Breast epithelium (tissue), 3 donors: ENCODE measurements around the gene MIER2.

Experiments used
- POLR2A ChIP-seq: fragments of 450-650 bp; IDR thresholded peaks from one replicate; pipeline ENCODE4 v1.6.1; 2016; ENCODE audit warnings: antibody characterized with exemption, mild to moderate bottlenecking, moderate library complexity
- POLR2AphosphoS5 ChIP-seq, 3 donors: sonication (generic); formaldehyde crosslinking; IDR thresholded peaks; one replicate each; pipeline ENCODE4 v1.6.1; 2017; ENCODE audit warnings: antibody characterized with exemption in 3 of 3
- TF ChIP-seq, protein P1 (sequence below), 3 donors: fragments of 450-650 bp; IDR thresholded peaks; one replicate each; pipeline ENCODE4 v1.5.1; 2016 to 2017; ENCODE audit warnings: antibody characterized with exemption in 3 of 3, mild to moderate bottlenecking in 3 of 3, moderate library complexity in 3 of 3

DNA sequence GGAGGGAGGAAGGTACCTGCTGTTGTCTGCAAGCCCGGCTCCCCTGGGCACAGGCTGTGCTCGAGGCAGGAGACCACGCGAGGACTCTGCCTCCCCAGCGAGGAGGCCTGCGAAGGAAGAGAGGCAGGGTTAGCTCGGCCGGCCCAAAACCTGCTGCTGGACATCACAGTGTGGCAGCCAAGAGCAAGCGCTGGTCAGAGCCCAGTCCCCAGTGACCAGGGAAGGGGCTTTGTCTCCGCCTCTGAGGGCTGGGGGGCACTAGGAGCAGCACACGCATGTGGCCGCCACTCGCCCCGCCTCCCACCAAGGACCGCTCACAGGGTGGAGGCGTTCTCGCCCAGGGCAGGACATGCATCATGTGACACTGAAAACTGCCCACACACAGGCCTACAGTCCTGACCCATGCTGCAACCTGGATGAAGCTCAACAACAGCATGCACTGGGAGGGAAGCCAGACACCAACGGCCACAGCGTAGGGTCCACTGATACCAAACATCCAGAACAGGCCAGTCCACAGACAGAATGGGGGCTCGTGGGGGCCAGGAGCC, 8.5 kb downstream of the MIER2 start:
- TF ChIP-seq, protein P1, sequence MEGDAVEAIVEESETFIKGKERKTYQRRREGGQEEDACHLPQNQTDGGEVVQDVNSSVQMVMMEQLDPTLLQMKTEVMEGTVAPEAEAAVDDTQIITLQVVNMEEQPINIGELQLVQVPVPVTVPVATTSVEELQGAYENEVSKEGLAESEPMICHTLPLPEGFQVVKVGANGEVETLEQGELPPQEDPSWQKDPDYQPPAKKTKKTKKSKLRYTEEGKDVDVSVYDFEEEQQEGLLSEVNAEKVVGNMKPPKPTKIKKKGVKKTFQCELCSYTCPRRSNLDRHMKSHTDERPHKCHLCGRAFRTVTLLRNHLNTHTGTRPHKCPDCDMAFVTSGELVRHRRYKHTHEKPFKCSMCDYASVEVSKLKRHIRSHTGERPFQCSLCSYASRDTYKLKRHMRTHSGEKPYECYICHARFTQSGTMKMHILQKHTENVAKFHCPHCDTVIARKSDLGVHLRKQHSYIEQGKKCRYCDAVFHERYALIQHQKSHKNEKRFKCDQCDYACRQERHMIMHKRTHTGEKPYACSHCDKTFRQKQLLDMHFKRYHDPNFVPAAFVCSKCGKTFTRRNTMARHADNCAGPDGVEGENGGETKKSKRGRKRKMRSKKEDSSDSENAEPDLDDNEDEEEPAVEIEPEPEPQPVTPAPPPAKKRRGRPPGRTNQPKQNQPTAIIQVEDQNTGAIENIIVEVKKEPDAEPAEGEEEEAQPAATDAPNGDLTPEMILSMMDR (IDR thresholded peaks at IDR 0.05), result no peak
- no peak for TF ChIP-seq POLR2A
- TF ChIP-seq POLR2AphosphoS5 (IDR thresholded peaks at IDR 0.05), result no peak
